Right atrium auricular region (tissue), 2 donors: ENCODE data around the gene TRIM31. TPM values are rescaled to one million over a fixed set of nuclear protein-coding genes. Genes with fewer than 3 reads are reported as not detected.

Experiments used
- DNase-seq: peaks from one replicate; pipeline ENCODE4 v3.0.0-alpha.2; 2019; ENCODE audit warnings: low spot score
- H3K27ac ChIP-seq, 2 donors: fragments of 200-600 bp; sonication (generic); 1 replicate in 1 of 2; 2 replicates in 1 of 2; pipeline ENCODE4 v1.5.1; 2016 to 2019
- H3K27me3 ChIP-seq, 2 donors: fragments of 200-600 bp; sonication (generic); one replicate each; pipeline versions ENCODE4 v1.5.1 to v1.6.0; 2017 to 2019
- H3K36me3 ChIP-seq: fragments of 200-600 bp; sonication (generic); one replicate; pipeline ENCODE4 v1.5.1; 2016
- H3K4me1 ChIP-seq, 2 donors: fragments of 200-600 bp; sonication (generic); one replicate each; pipeline versions ENCODE4 v1.5.1 to v1.6.0; 2017 to 2019
- H3K4me3 ChIP-seq, 2 donors: fragments of 200-600 bp; sonication (generic); 1 replicate in 1 of 2; 2 replicates in 1 of 2; pipeline ENCODE4 v1.5.1; 2017 to 2019; ENCODE audit warnings: mild to moderate bottlenecking in 1 of 2, moderate library complexity in 1 of 2
- H3K9me3 ChIP-seq, 2 donors: fragments of 200-600 bp; sonication (generic); one replicate each; pipeline ENCODE4 v1.5.1; 2019
- total RNA-seq, 2 donors: library from RNA; depleted of rRNA; stranded (reverse); fragments of >200 nt; gene quantifications; one replicate each; pipeline ENCODE4 v1.1.0, GENCODE V29; 2016
- TF ChIP-seq, protein P1 (sequence below), 2 donors: fragments of 200-600 bp; sonication (generic); IDR thresholded peaks; one replicate each; pipeline ENCODE4 v1.5.1; 2019; ENCODE audit warnings: antibody characterized with exemption in 2 of 2

Gene TRIM31
- total RNA-seq, 2 donors from 2014 or later = not detected

GRCh38 chr6:30151580-30151979 lies 38.7 kb upstream of the TRIM31 start:
- no peak for DNase-seq
- H3K4me3 ChIP-seq = no peak overlapping the region
- no peak overlapping the region for H3K27ac ChIP-seq
- no peaks in the 10 kb centered on the region for H3K9me3 ChIP-seq
- H3K36me3 ChIP-seq = no peaks in the 10 kb centered on the region
- peaks cover 0 to 7% of the 10 kb centered on the region in 2 donors for H3K4me1 ChIP-seq
- H3K27me3 ChIP-seq = no peaks in the 10 kb centered on the region
- TF ChIP-seq, protein P1, sequence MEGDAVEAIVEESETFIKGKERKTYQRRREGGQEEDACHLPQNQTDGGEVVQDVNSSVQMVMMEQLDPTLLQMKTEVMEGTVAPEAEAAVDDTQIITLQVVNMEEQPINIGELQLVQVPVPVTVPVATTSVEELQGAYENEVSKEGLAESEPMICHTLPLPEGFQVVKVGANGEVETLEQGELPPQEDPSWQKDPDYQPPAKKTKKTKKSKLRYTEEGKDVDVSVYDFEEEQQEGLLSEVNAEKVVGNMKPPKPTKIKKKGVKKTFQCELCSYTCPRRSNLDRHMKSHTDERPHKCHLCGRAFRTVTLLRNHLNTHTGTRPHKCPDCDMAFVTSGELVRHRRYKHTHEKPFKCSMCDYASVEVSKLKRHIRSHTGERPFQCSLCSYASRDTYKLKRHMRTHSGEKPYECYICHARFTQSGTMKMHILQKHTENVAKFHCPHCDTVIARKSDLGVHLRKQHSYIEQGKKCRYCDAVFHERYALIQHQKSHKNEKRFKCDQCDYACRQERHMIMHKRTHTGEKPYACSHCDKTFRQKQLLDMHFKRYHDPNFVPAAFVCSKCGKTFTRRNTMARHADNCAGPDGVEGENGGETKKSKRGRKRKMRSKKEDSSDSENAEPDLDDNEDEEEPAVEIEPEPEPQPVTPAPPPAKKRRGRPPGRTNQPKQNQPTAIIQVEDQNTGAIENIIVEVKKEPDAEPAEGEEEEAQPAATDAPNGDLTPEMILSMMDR (IDR thresholded peaks at IDR 0.05) = no peak

GRCh38 chr6:30150671-30151395 lies 37.9 kb upstream of the TRIM31 start:
- no peaks in the 10 kb centered on the region for H3K27me3 ChIP-seq
- no peak overlapping the region for H3K4me3 ChIP-seq
- DNase-seq = no peak
- TF ChIP-seq, protein P1 (IDR thresholded peaks at IDR 0.05) = no peak
- no peaks in the 10 kb centered on the region for H3K36me3 ChIP-seq
- peaks cover 0 to 3% of the 10 kb centered on the region in 2 donors for H3K4me1 ChIP-seq
- no peaks in the 10 kb centered on the region for H3K9me3 ChIP-seq
- no peak overlapping the region for H3K27ac ChIP-seq

DNA sequence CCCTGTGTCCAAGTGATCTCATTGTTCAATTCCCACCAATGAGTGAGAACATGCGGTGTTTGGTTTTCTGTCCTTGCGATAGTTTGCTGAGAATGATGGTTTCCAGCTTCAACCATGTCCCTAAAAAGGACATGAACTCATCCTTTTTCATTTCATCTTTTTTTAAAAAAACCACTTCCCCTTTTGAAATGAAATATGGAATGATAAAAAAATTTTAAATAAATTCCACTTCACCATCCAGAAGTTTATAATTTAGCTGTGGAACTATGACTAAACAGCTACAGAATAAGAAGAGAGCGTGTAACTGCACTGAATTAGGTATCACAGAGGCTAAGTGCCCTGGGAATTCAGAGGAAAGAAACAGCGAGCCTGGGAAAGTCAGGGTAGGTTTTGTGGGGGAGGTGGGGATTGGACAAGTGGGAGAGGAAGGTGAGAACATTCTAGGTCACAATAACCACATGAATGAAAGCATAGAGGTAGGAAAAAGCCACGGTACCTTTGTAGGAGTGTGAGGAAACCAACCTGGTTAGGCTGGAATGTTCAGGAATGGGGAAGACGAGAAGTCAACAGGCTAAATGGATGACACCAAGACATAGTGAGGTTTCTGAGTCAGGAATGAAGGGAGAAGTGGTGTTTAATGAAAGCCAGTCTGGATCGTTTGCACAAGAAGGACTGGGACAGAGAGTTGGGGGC lies 37.1 kb upstream of the TRIM31 start:
- Histone ChIP-seq H3K9me3 (no peaks in the 10 kb centered on the region), H3K4me3 (no peak overlapping the region), H3K27me3 (no peaks in the 10 kb centered on the region), H3K36me3 (no peaks in the 10 kb centered on the region), H3K4me1 (no peaks in the 10 kb centered on the region), H3K27ac (no peak overlapping the region)
- DNase-seq = no peak
- TF ChIP-seq, protein P1 (IDR thresholded peaks at IDR 0.05) = no peak

DNA sequence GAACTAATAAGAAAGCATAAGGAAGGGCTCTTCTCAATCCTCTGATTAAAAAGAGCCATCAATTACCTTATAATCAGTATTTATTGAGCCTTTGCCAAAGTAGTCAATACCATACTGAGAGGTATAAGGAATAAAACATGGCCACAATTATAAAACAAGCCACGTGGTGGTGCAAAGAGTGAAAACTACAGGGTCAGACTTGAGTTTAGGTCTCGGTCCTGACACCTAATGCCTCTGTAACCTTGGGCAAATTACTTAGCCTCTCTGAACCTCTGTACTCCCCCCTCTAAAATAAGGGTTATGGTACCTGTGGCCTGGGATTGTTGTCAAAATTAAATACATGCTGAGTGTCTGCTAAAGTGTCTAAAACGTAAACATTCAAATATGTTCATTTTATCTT lies 36.3 kb upstream of the TRIM31 start:
- no peak overlapping the region for H3K27ac ChIP-seq
- no peak overlapping the region for H3K4me3 ChIP-seq
- H3K4me1 ChIP-seq = no peaks in the 10 kb centered on the region
- DNase-seq = no peak
- no peaks in the 10 kb centered on the region for H3K36me3 ChIP-seq
- TF ChIP-seq, protein P1 (IDR thresholded peaks at IDR 0.05) = no peak
- H3K27me3 ChIP-seq = no peaks in the 10 kb centered on the region
- H3K9me3 ChIP-seq = no peaks in the 10 kb centered on the region

GRCh38 chr6:30147096-30147495 lies 34.2 kb upstream of the TRIM31 start:
- no peaks in the 10 kb centered on the region for H3K27me3 ChIP-seq
- no peak overlapping the region for H3K4me3 ChIP-seq
- H3K27ac ChIP-seq = no peak overlapping the region
- no peak for DNase-seq
- no peaks in the 10 kb centered on the region for H3K4me1 ChIP-seq
- TF ChIP-seq, protein P1 (IDR thresholded peaks at IDR 0.05) = no peak
- H3K9me3 ChIP-seq = no peaks in the 10 kb centered on the region
- H3K36me3 ChIP-seq = no peaks in the 10 kb centered on the region
